Measurements from ENCODE around the gene ARHGEF3.

The ARHGEF3 gene

DNA sequence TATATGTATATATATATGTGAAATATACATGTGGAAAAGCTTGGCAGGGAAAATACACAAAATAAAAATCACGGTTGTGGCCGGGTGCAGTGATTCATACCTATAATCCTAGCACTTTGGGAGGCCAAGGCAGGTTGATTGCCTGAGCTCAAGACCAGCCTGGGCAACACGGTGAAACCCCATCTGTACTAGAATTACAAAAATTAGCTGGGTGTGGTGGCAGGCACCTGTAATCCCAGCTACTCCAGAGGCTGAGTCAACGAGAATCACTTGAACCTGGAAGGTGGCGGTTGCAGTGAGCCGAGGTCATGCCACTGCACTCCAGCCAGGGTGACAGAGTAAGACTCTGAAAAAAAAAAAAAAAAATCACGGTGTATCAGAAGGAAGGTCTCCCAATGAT is 20.8 kb upstream of the ARHGEF3 start:
- no peak for DNase-seq

GRCh38 chr3:56819016-56819809 is 17.5 kb upstream of the ARHGEF3 start:
- no peak for DNase-seq

DNA sequence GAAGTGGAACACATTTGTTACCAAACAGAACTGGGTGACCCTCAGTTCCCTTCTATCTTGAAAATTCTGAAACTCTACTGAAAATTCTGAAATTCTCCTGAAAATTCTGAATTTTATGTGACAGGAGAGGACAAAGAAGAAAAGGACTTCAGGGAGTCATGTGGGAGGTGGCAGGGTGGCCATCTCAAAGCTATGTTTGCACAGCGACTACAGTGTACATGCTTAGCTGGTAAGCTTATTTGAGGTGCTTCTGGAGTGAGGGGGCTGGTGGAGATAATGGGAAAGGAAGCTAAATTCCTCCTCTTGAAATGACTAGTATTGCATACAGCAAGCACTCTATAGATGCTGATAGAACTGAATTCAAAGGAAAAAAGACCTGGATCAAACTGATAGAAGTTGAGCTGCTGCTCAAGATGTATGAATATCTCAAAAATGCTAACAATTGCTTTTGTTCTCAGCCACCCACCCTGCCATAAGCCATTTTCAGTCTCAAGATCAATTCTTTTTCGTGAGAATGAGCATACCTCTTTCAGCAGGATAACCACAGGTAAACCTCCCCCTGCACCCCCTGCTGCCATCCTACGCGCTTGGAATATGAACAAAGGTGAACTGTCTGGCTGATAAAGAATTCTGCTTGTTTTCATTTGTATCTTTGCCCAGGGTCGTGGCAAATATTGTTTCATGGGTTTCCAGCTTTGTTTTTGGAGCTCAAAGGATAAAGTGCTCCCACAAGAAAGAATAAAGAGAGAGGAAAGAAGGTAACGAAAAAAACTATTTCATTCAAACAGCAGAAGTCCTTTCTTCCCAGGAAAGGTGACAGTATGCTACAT is 16.6 kb upstream of the ARHGEF3 start:
- DNase-seq, result no peak

DNA sequence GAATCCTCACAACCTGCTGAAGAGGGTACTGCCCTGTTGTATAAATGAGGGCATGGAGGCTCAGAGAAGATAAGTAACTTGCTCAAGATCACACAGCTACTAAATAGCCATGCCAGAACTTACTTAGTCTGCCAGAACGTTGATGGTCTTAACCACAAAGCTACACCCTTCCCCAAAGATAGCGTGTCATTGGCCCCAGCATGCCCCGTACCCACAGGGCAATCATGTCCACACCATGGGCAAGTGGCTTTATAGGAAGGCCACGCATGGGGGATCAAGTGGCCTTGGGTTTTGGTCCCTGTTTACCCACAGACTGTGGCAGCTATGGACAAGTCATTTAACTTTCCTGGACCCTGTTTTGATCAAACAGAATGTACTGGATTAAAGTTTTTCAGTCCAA is 15.9 kb upstream of the ARHGEF3 start:
- no peak for DNase-seq

DNA sequence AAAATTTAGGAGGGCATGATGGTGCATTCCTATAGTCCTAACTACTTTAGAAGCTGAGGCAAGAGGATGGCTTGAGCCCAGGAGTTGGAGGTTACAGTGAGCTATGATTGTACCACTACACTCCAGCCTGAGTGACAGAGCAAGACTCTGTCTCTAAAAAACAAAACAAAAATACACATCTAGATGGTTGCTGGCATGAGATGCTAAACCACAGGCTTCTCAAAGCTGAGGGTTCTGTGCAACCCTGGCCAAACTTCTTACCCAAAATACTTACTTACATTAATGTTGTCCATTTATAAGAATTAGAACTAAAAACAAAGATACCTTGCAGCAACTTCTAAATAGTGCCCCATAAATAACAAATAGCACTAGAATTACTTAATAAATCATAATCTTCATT is 14.3 kb upstream of the ARHGEF3 start:
- DNase-seq, result no peak

DNA sequence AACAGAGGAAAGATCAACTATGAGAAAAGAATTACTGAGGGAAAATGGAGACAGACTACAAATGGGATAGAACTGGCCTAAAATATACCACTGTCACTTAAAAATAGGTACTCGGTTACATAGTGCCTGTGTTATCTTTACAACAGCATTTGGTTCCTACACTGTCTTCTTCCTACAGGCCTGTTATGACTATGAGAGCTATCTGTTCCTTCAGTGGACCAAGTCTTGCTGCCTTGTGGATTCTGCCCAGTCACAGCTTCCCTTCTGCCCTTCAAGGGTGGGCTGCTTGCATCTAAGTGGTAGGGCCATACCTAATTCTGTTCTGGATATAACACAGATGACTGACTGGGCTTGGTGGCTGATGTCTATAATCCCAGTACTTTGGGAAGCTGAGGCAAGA is 13.8 kb upstream of the ARHGEF3 start:
- no peak for DNase-seq

DNA sequence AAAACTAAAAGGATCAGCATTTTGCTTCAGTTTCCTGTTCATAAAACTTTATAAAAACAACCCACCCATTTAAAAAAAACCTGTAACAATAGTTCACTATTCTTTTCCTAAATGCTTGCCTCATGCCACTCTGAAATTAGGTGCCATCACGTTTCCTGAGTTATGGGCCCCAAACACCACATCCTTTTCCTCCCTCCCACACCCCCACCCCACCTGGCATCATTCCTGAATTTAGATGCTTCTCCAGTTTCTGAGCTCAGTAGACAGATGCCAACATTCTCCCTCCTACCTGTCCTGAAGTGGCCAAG is 11.9 kb upstream of the ARHGEF3 start:
- no peak for DNase-seq

- no peak for DNase-seq
Observed at GRCh38 chr3:56812754-56813652, 11.3 kb upstream of the ARHGEF3 start.

GRCh38 chr3:56811546-56812202 is 9.9 kb upstream of the ARHGEF3 start:
- no peak for DNase-seq

DNA sequence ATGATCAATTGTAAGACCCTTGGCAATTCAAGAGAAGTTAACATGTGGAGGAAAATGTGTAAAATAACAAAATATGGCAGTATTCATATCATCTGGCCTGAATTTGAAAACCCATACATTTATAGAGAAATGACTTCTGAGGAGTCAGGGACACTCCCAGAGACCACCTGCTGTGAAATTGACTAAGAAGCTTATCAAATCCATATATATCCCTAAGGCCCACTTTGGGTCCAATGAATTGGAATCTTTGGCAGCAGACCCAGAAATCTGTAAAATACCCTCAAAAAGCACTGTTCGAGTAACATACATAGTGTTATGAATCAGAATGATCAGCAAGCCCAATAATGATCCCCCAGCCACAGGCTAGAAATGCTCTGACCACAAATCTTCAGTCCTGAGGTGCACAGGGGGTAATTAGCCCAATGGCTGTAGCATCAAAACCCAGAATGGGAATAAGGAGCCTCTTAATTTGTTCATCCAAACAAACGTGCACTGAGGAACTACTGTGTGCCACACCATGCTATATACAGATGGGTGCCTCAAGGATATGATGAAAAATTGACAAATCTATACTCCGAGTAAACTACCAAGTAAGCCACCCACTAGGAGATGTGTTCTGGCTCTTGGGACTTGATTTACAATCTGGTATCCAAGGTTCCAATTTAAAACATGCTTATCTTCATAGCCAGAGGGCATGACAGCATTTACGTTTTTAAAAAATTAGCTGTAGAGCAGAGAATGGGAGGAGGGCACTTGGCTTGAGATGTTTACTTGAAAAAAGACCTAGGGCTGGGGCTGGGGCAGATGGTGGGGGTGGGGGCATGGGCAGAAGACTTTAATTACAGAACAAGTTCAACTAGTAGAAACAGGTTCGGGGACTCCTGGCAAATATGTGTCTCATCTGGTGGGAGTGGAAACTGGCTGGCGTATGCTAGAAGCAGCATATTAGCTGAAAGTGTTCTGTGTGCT is 9.1 kb upstream of the ARHGEF3 start:
- DNase-seq, result no peak

DNA sequence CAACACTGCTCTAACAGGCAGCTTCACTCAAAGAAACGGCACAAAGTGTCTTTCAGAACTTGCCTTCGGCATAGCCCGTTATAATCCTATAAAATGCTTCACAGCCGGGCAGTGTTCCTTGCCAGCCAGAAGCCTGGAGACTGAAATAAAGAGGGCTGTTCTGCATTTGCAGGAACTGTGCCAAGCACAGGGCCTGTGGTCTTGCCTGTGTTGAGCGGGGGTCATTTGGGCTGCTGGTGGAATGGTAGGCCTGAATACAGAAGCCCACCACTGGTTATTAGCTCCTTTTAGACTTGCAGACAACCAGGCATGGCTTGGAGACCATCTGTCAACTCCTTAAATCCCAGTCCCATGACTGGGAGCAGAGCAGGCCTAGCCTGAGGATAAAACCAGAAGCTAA is 4.7 kb upstream of the ARHGEF3 start:
- DNase-seq, result no peak

GRCh38 chr3:56802790-56803189 is 1.0 kb upstream of the ARHGEF3 start:
- DNase-seq, result no peak

DNA sequence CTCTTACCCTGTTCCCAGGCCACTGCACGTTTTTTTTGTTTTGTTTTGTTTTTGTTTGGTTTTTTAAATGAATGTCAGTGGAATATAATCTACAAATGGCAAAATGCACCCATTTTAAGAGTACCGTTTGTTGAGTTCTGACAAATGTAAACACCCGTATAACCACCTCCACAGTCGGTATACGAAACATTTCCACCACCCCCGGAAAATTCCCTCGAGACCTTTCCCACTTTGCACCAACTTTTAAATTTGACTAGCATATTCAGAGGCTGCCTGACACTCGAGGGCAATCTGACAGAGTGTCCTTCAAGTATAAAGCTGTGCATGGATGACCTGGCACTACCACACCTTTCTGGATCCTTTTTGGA is 613 bp upstream of the ARHGEF3 start:
- no peak for DNase-seq

- no peak for DNase-seq
Observed at GRCh38 chr3:56800832-56801661, 702 bp downstream of the ARHGEF3 start.

GRCh38 chr3:56800130-56800831 is 1.5 kb downstream of the ARHGEF3 start:
- DNase-seq, result no peak

- no peak for DNase-seq
Observed at GRCh38 chr3:56799251-56799882, 2.4 kb downstream of the ARHGEF3 start.

DNA sequence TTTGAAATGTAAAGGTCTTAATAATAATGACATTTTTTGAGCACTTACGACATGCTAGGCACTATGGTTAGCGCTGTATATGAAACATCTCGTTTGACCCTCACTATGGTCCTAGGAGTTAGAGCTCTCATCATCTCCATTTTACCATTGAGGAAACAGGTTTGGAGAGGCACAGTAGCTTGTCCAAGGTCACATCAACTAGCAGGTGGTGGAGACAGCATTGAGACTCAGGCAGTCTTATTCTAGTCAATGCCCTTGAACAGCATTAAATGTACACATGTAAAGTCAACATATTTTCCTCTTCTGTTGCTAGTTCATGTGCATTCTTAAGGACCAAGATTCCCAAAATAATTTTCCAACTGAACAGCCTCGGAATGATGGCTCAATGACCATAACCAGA is 4.8 kb downstream of the ARHGEF3 start:
- DNase-seq, result no peak

DNA sequence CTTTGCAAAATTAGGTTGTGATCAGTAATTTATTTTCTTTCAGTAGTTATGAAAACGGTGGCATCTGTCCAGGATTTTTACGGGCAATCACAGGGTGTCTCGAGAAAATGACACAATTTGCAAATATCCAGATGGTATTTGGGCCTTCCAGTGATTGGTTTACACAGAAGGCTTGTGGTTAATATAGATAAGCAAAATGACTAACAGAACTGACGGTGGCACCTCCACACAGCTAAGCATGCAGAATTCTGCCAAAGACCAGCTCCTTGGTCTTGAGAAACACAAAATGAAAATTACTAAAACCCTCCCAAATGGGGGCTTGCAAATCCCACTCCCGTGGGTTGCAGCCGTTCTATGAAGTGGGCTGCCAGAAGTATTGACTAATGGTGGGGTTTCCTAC is 5.5 kb downstream of the ARHGEF3 start:
- DNase-seq, result no peak

- DNase-seq, result no peak
Observed at GRCh38 chr3:56795829-56796185, 5.9 kb downstream of the ARHGEF3 start.

All from NCI-H2107 (cell line).